ENCODE data around the gene NDUFAF8. TPM values are rescaled to one million over a fixed set of nuclear protein-coding genes. Genes with fewer than 3 reads are reported as not detected.

Gene NDUFAF8
- polyA plus RNA-seq, 1 donor from 2014 or later, result 76.4 TPM

DNA sequence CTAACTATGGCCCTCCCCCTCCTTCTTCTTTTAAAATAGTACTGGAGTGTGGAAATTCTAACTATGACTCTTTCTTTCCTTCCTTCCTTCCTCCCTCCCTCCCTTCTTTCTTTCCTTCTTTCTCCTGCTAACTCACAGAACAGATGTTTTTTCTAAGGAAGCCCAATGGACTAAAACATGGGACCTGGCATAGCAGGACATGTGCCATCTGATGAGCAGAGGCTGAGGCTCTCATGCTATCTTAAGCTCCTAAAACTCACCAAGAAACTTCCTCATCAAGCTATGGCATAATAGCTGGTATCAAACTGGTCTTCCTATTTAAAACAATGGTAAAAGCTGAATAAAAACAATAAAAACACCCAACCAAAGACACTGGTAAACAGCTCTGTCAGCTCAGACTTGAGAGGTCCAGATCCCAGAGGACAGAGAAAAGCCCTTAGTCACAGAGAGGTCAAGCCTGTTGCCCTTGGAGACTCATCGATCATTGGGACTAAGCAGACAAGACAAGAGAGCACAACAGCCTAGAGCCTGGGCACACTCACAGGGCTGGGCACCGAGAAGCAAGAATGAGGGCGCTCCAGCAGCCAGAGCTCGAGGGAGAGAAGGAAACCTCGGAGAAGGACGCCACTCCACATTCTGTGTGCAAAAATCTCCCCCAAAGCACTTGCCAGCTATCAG, 28.4 kb downstream of the NDUFAF8 start:
- TF ChIP-seq, protein P1, sequence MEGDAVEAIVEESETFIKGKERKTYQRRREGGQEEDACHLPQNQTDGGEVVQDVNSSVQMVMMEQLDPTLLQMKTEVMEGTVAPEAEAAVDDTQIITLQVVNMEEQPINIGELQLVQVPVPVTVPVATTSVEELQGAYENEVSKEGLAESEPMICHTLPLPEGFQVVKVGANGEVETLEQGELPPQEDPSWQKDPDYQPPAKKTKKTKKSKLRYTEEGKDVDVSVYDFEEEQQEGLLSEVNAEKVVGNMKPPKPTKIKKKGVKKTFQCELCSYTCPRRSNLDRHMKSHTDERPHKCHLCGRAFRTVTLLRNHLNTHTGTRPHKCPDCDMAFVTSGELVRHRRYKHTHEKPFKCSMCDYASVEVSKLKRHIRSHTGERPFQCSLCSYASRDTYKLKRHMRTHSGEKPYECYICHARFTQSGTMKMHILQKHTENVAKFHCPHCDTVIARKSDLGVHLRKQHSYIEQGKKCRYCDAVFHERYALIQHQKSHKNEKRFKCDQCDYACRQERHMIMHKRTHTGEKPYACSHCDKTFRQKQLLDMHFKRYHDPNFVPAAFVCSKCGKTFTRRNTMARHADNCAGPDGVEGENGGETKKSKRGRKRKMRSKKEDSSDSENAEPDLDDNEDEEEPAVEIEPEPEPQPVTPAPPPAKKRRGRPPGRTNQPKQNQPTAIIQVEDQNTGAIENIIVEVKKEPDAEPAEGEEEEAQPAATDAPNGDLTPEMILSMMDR (IDR thresholded peaks at IDR 0.05; ENCODE audit: poor library complexity, severe bottlenecking), result no peak
- TF ChIP-seq TAF1 (IDR thresholded peaks at IDR 0.05; ENCODE audit: low read depth) (no peak), SMC3 (conservative IDR thresholded peaks at IDR 0.05; ENCODE audit: poor library complexity) (no peak), POLR2AphosphoS5 (IDR thresholded peaks at IDR 0.05) (no peak)
- no peaks in the 10 kb centered on the region for H3K9me3 ChIP-seq (ENCODE audit: low read length)
- H3K27ac ChIP-seq (ENCODE audit: low read length), result no peak overlapping the region
- H3K9me2 ChIP-seq (ENCODE audit: insufficient read depth, low read length), result no peaks in the 10 kb centered on the region
- no peaks in the 10 kb centered on the region for H3K79me2 ChIP-seq (replicated peaks; ENCODE audit: insufficient read depth, low read length)
- no peaks in the 10 kb centered on the region for H3K36me3 ChIP-seq (ENCODE audit: insufficient read depth, low read length)
- H3K27me3 ChIP-seq (ENCODE audit: insufficient read depth, low read depth, low read length), result no peaks in the 10 kb centered on the region
- no peak overlapping the region for H3K4me3 ChIP-seq (ENCODE audit: low read length)
- H3K4me2 ChIP-seq (ENCODE audit: low read length), result no peak overlapping the region
- no peak overlapping the region for H3K9ac ChIP-seq (ENCODE audit: low read length)
- no peaks in the 10 kb centered on the region for H4K20me1 ChIP-seq (ENCODE audit: insufficient read depth)
- H2AFZ ChIP-seq (ENCODE audit: low read depth, low read length), result no peak overlapping the region
- H3F3A ChIP-seq (ENCODE audit: insufficient read depth, low read length, poor library complexity, severe bottlenecking), result no peaks in the 10 kb centered on the region

DNA sequence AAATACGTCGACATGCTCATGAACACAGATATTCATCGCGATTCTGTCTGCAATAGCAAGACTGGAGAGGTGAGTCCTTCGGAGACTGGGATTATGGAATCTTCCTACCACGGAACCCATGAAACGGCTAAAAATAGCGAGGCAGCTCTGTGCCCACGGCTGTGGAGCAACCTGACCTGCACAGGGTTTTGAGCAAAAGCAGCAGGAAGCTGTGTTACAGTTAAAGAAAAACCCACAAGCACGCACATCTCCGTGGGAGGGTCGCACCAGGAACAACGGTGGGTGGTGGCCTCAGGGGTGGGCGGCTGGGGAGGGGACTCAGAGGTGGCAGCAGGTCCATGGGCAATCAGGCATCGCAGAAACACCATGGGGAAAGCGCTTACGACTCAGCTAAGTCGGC, 31.2 kb downstream of the NDUFAF8 start:
- Histone ChIP-seq H3K9me2 (ENCODE audit: insufficient read depth, low read length) (no peaks in the 10 kb centered on the region), H3K4me3 (ENCODE audit: low read length) (no peak overlapping the region), H2AFZ (ENCODE audit: low read depth, low read length) (no peak overlapping the region), H3K27ac (ENCODE audit: low read length) (no peak overlapping the region), H4K20me1 (ENCODE audit: insufficient read depth) (no peaks in the 10 kb centered on the region), H3K27me3 (ENCODE audit: insufficient read depth, low read depth, low read length) (no peaks in the 10 kb centered on the region), H3K36me3 (ENCODE audit: insufficient read depth, low read length) (no peaks in the 10 kb centered on the region), H3K9me3 (ENCODE audit: low read length) (no peaks in the 10 kb centered on the region), H3F3A (ENCODE audit: insufficient read depth, low read length, poor library complexity, severe bottlenecking) (no peaks in the 10 kb centered on the region), H3K79me2 (replicated peaks; ENCODE audit: insufficient read depth, low read length) (no peaks in the 10 kb centered on the region), H3K4me2 (ENCODE audit: low read length) (no peak overlapping the region), H3K9ac (ENCODE audit: low read length) (no peak overlapping the region)
- TF ChIP-seq EP300 (conservative IDR thresholded peaks at IDR 0.05; ENCODE audit: poor library complexity, severe bottlenecking) (no peak), POLR2AphosphoS5 (IDR thresholded peaks at IDR 0.05) (no peak), TAF1 (IDR thresholded peaks at IDR 0.05; ENCODE audit: low read depth) (no peak), MXI1 (conservative IDR thresholded peaks at IDR 0.05; ENCODE audit: poor library complexity, severe bottlenecking) (no peak), RAD21 (conservative IDR thresholded peaks at IDR 0.05) (no peak), SMC3 (conservative IDR thresholded peaks at IDR 0.05; ENCODE audit: poor library complexity) (no peak), EZH2 (IDR thresholded peaks at IDR 0.05; ENCODE audit: borderline replicate concordance, insufficient read depth, low read length, poor library complexity, severe bottlenecking) (no peak)
- TF ChIP-seq, protein P1 (IDR thresholded peaks at IDR 0.05; ENCODE audit: poor library complexity, severe bottlenecking), result no peak
- TF ChIP-seq, protein P2, sequence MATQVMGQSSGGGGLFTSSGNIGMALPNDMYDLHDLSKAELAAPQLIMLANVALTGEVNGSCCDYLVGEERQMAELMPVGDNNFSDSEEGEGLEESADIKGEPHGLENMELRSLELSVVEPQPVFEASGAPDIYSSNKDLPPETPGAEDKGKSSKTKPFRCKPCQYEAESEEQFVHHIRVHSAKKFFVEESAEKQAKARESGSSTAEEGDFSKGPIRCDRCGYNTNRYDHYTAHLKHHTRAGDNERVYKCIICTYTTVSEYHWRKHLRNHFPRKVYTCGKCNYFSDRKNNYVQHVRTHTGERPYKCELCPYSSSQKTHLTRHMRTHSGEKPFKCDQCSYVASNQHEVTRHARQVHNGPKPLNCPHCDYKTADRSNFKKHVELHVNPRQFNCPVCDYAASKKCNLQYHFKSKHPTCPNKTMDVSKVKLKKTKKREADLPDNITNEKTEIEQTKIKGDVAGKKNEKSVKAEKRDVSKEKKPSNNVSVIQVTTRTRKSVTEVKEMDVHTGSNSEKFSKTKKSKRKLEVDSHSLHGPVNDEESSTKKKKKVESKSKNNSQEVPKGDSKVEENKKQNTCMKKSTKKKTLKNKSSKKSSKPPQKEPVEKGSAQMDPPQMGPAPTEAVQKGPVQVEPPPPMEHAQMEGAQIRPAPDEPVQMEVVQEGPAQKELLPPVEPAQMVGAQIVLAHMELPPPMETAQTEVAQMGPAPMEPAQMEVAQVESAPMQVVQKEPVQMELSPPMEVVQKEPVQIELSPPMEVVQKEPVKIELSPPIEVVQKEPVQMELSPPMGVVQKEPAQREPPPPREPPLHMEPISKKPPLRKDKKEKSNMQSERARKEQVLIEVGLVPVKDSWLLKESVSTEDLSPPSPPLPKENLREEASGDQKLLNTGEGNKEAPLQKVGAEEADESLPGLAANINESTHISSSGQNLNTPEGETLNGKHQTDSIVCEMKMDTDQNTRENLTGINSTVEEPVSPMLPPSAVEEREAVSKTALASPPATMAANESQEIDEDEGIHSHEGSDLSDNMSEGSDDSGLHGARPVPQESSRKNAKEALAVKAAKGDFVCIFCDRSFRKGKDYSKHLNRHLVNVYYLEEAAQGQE (IDR thresholded peaks at IDR 0.05; ENCODE audit: borderline replicate concordance), result no peak

Measured in neural cell (in vitro differentiated cells).